Natural killer cell treated with Interleukin-12 subunit alpha and Interleukin-12 subunit beta and Interleukin-15 and Interleukin-18, amount 100 ng/mL, for 72 hours (primary cell): ENCODE results near the gene AK3. TPM values are rescaled to one million over a fixed set of nuclear protein-coding genes. Genes with fewer than 3 reads are reported as not detected.
A peak's percentile ranks its signal among the peaks of the same experiment; 100 is the strongest.

ENCODE experiments used
- ATAC-seq, 2 donors: fragments of 150-1000 bp; cut with Tn5 transposase in 1 of 2; sonication (Bioruptor Pico), chemical (Tn5 transposase) in 1 of 2; 2 replicates each; pipeline ENCODE4 v1.10.0; 2021
- DNase-seq: peaks from one replicate; pipeline ENCODE4 v3.0.0; 2022; ENCODE audit warnings: low spot score
- H3K27ac Mint-ChIP-seq, 2 donors: 1 replicate in 1 of 2; 2 replicates in 1 of 2; pipeline ENCODE4 v1.8.0; 2022; ENCODE audit warnings: mixed read lengths in 2 of 2, mild to moderate bottlenecking in 1 of 2, moderate library complexity in 1 of 2
- H3K27me3 Mint-ChIP-seq, 2 donors: 1 replicate in 1 of 2; 2 replicates in 1 of 2; pipeline ENCODE4 v1.8.0; 2022; ENCODE audit warnings: mixed read lengths in 2 of 2
- H3K36me3 Mint-ChIP-seq: one replicate; pipeline ENCODE4 v1.8.0; 2022; ENCODE audit warnings: mixed read lengths
- H3K4me1 Mint-ChIP-seq, 2 donors: 1 replicate in 1 of 2; 2 replicates in 1 of 2; pipeline ENCODE4 v1.8.0; 2022; ENCODE audit warnings: low read depth in 2 of 2, mixed read lengths in 2 of 2, mild to moderate bottlenecking in 1 of 2
- H3K4me3 Mint-ChIP-seq: one replicate; pipeline ENCODE4 v1.8.0; 2022; ENCODE audit warnings: mixed read lengths
- H3K9me3 Mint-ChIP-seq: 2 replicates; pipeline ENCODE4 v1.8.0; 2022; ENCODE audit warnings: mixed read lengths
- total RNA-seq, 2 donors: library from RNA; stranded (reverse); gene quantifications; one replicate each; pipeline ENCODE4 v1.2.3, GENCODE V29; 2022

AK3 gene
- total RNA-seq, 2 donors from 2014 or later = 23.2 to 25.4 TPM

GRCh38 chr9:4740388-4740637, 689 bp downstream of the AK3 start:
- Mint-ChIP-seq H3K27ac (peak overlapping the region; percentile 80 to 91), H3K4me3 (peak overlapping the region; percentile 92), H3K27me3 (no peaks in the 10 kb centered on the region)

GRCh38 chr9:4739587-4740387, 1.2 kb downstream of the AK3 start:
- Mint-ChIP-seq H3K27me3 (no peaks in the 10 kb centered on the region), H3K4me1 (peaks cover 24 to 29% of the 10 kb centered on the region in 2 donors), H3K27ac (peak overlapping the region; percentile 80 to 91), H3K4me3 (peak overlapping the region; percentile 92), H3K36me3 (peaks cover 6% of the 10 kb centered on the region), H3K9me3 (no peaks in the 10 kb centered on the region)
- DNase-seq (no peak), ATAC-seq (no peak)

More at GRCh38 chr9:4740388-4740637, 689 bp downstream of the AK3 start:
- H3K9me3 Mint-ChIP-seq = no peaks in the 10 kb centered on the region
- H3K36me3 Mint-ChIP-seq = peaks cover 6% of the 10 kb centered on the region
- no peak for DNase-seq
- peaks cover 22 to 28% of the 10 kb centered on the region in 2 donors for H3K4me1 Mint-ChIP-seq
- no peak for ATAC-seq

GRCh38 chr9:4738866-4739586, 2.0 kb downstream of the AK3 start:
- Mint-ChIP-seq H3K36me3 (peaks cover 6% of the 10 kb centered on the region), H3K9me3 (no peaks in the 10 kb centered on the region), H3K27me3 (no peaks in the 10 kb centered on the region), H3K4me3 (peak overlapping the region; percentile 92), H3K27ac (peak overlapping the region; percentile 80 to 91), H3K4me1 (peaks cover 29 to 32% of the 10 kb centered on the region in 2 donors)
- ATAC-seq (no peak), DNase-seq (no peak)

GRCh38 chr9:4734150-4734549, 6.9 kb downstream of the AK3 start:
- ATAC-seq = no peak
- Mint-ChIP-seq H3K9me3 (no peaks in the 10 kb centered on the region), H3K27me3 (no peaks in the 10 kb centered on the region), H3K27ac (peak overlapping the region in 1 of 2 donors; percentile 10), H3K36me3 (no peaks in the 10 kb centered on the region), H3K4me1 (peaks cover 20 to 31% of the 10 kb centered on the region in 2 donors), H3K4me3 (no peak overlapping the region)
- no peak for DNase-seq

- Mint-ChIP-seq H3K4me3 (no peak overlapping the region), H3K27me3 (no peaks in the 10 kb centered on the region), H3K4me1 (peaks cover 18 to 28% of the 10 kb centered on the region in 2 donors), H3K36me3 (no peaks in the 10 kb centered on the region), H3K27ac (no peak overlapping the region), H3K9me3 (no peaks in the 10 kb centered on the region)
- DNase-seq (no peak), ATAC-seq (no peak)
Observed at GRCh38 chr9:4732890-4733289, 8.1 kb downstream of the AK3 start.

GRCh38 chr9:4727593-4727992, 13.4 kb downstream of the AK3 start:
- Mint-ChIP-seq H3K27me3 (no peaks in the 10 kb centered on the region), H3K9me3 (no peaks in the 10 kb centered on the region), H3K4me3 (peak overlapping the region; percentile 19), H3K4me1 (peaks cover 26 to 31% of the 10 kb centered on the region in 2 donors), H3K36me3 (peaks cover 5% of the 10 kb centered on the region), H3K27ac (peak overlapping the region in 1 of 2 donors; percentile 8)
- ATAC-seq (no peak), DNase-seq (no peak)

- H3K4me1 Mint-ChIP-seq = peaks cover 24 to 26% of the 10 kb centered on the region in 2 donors
Observed at GRCh38 chr9:4725706-4726442, 15.1 kb downstream of the AK3 start.

GRCh38 chr9:4721736-4722135, 19.3 kb downstream of the AK3 start:
- Mint-ChIP-seq H3K27ac (no peak overlapping the region), H3K9me3 (no peaks in the 10 kb centered on the region), H3K4me1 (peaks cover 11 to 14% of the 10 kb centered on the region in 2 donors), H3K27me3 (no peaks in the 10 kb centered on the region), H3K36me3 (peaks cover 19% of the 10 kb centered on the region), H3K4me3 (no peak overlapping the region)
- DNase-seq (no peak), ATAC-seq (no peak)

More at GRCh38 chr9:4725706-4726442, 15.1 kb downstream of the AK3 start:
- Mint-ChIP-seq H3K9me3 (no peaks in the 10 kb centered on the region), H3K36me3 (peaks cover 5% of the 10 kb centered on the region), H3K4me3 (peak overlapping the region; percentile 10), H3K27me3 (no peaks in the 10 kb centered on the region), H3K27ac (peak overlapping the region in 1 of 2 donors; percentile 8)
- no peak for DNase-seq
- peak in 1 of 2 donors; percentile 84 for ATAC-seq

- no peaks in the 10 kb centered on the region for H3K9me3 Mint-ChIP-seq
- H3K36me3 Mint-ChIP-seq = peaks cover 20% of the 10 kb centered on the region
- DNase-seq (no peak), ATAC-seq (no peak)
- H3K27me3 Mint-ChIP-seq = no peaks in the 10 kb centered on the region
- peaks cover 0 to 2% of the 10 kb centered on the region in 2 donors for H3K4me1 Mint-ChIP-seq
- H3K4me3 Mint-ChIP-seq = no peak overlapping the region
- H3K27ac Mint-ChIP-seq = no peak overlapping the region
Observed at GRCh38 chr9:4718911-4719310, 22.1 kb downstream of the AK3 start.

GRCh38 chr9:4717815-4718214, 23.2 kb downstream of the AK3 start:
- Mint-ChIP-seq H3K9me3 (no peaks in the 10 kb centered on the region), H3K27me3 (no peaks in the 10 kb centered on the region), H3K27ac (no peak overlapping the region), H3K4me3 (no peak overlapping the region), H3K4me1 (peaks cover 0 to 5% of the 10 kb centered on the region in 2 donors), H3K36me3 (peaks cover 23% of the 10 kb centered on the region)
- ATAC-seq (no peak), DNase-seq (no peak)

- H3K4me1 Mint-ChIP-seq = peaks cover 0 to 5% of the 10 kb centered on the region in 2 donors
- no peaks in the 10 kb centered on the region for H3K27me3 Mint-ChIP-seq
- peak overlapping the region in 1 of 2 donors; percentile 61 for H3K27ac Mint-ChIP-seq
- H3K9me3 Mint-ChIP-seq = no peaks in the 10 kb centered on the region
- no peak overlapping the region for H3K4me3 Mint-ChIP-seq
- H3K36me3 Mint-ChIP-seq = peaks cover 30% of the 10 kb centered on the region
- DNase-seq (no peak), ATAC-seq (no peak)
Observed at GRCh38 chr9:4716163-4716562, 24.8 kb downstream of the AK3 start.

- Mint-ChIP-seq H3K9me3 (no peaks in the 10 kb centered on the region), H3K27me3 (no peaks in the 10 kb centered on the region), H3K27ac (no peak overlapping the region), H3K36me3 (peaks cover 30% of the 10 kb centered on the region), H3K4me1 (peaks cover 0 to 5% of the 10 kb centered on the region in 2 donors), H3K4me3 (no peak overlapping the region)
- ATAC-seq = no peak
- DNase-seq = no peak
Observed at GRCh38 chr9:4714266-4715016, 26.6 kb downstream of the AK3 start.

GRCh38 chr9:4713849-4714248, 27.2 kb downstream of the AK3 start:
- no peak overlapping the region for H3K27ac Mint-ChIP-seq
- peaks cover 26% of the 10 kb centered on the region for H3K36me3 Mint-ChIP-seq
- H3K27me3 Mint-ChIP-seq = no peaks in the 10 kb centered on the region
- H3K4me3 Mint-ChIP-seq = no peak overlapping the region
- H3K9me3 Mint-ChIP-seq = no peaks in the 10 kb centered on the region
- no peak for DNase-seq
- peaks cover 0 to 5% of the 10 kb centered on the region in 2 donors for H3K4me1 Mint-ChIP-seq
- peak in 1 of 2 donors; percentile 66 for ATAC-seq
